ENCODE measurements around the gene RTKN. TPM values are rescaled to one million over a fixed set of nuclear protein-coding genes. Genes with fewer than 3 reads are reported as not detected.

RTKN gene
- total RNA-seq, 2 donors from 2014 or later = 3.1 to 4.8 TPM

DNA sequence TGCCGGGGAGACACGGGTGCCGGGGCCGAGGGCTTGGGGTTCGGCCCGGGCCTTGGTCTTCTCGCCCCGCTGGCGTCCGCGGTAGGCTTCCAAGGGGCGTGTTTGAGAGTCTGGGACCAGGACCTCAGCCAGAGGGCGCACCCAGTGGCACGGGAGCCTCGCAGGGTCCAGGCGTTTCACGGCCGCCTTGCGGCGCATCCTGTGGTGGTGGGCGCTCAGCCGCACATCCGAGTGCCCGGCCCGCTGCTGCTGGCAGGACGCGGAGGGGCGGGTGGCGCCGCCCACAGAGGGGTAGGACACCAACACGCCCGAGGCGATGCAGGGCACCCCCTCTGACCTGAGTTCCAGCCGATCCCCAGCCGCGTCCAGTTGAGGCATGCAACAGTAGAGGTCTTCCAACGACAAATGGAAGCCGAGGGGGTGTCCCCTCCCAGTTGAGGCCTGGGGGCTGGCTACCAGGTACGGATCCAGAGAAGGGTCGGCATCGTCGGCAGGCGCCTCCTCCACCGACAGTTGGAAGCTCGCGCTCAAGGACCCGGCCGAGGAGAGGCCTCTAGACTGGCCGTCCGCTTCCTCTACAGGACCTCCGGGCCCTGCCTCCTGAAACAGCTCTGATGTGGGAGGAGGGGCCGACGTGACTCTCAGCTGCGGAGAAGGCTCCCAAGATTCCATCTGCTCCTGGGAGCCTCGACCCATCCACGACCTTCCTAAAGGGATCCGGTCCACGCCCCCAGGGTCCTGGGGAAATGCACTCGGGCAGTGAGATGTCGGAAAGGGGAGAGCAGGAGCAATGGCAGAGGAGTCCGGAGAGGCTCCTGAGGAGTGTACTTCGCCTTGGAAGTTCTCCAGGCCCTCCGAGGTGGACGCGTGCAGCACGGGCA lies 26.6 kb downstream of the RTKN start:
- no peaks in the 10 kb centered on the region for H3K27me3 Mint-ChIP-seq (ENCODE audit: low read depth)

DNA sequence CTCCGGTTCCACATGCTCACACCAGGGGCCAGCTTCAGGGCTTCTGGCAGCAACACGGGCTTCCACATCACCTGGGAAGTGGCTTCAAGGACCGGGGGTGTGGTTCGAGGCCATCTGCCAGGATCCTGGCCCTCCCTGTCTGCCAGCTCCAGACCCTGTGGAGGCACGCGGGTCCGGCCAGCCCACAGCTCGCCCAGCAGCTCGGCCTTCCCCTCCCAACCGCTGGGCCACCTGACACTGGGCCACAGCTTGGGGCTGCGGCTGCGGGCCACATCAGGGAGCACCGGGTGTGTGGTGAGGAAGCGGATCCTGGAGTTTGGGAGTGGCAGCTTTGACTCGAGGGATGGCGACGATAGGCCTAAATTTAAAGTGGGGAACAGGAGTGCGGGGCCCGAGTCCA lies 27.3 kb downstream of the RTKN start:
- no peaks in the 10 kb centered on the region for H3K36me3 Mint-ChIP-seq (ENCODE audit: insufficient read depth in 2 of 2)
- H3K4me1 Mint-ChIP-seq (ENCODE audit: low read depth) = peaks cover 17% of the 10 kb centered on the region
- H3K4me3 Mint-ChIP-seq = peak overlapping the region; percentile 71 to 80
- no peaks in the 10 kb centered on the region for H3K9me3 Mint-ChIP-seq
- H3K27me3 Mint-ChIP-seq (ENCODE audit: low read depth) = peaks cover 1% of the 10 kb centered on the region
- no peak overlapping the region for H3K27ac Mint-ChIP-seq
- no peak for ATAC-seq (replicated peaks in 1 of 2)
- DNase-seq = no peak

More for the DNA sequence above, 26.6 kb downstream of the RTKN start:
- no peaks in the 10 kb centered on the region for H3K36me3 Mint-ChIP-seq (ENCODE audit: insufficient read depth in 2 of 2)
- DNase-seq (peak; percentile 43 to 53), ATAC-seq (replicated peaks in 1 of 2) (peak; percentile 68 to 77)
- H3K27ac Mint-ChIP-seq = no peak overlapping the region
- H3K9me3 Mint-ChIP-seq = no peaks in the 10 kb centered on the region
- peaks cover 22% of the 10 kb centered on the region for H3K4me1 Mint-ChIP-seq (ENCODE audit: low read depth)
- peak overlapping the region; percentile 71 to 80 for H3K4me3 Mint-ChIP-seq

- peaks cover 6% of the 10 kb centered on the region for H3K27me3 Mint-ChIP-seq (ENCODE audit: low read depth)
- no peaks in the 10 kb centered on the region for H3K9me3 Mint-ChIP-seq
- no peak overlapping the region for H3K4me3 Mint-ChIP-seq
- H3K27ac Mint-ChIP-seq = no peak overlapping the region
- H3K4me1 Mint-ChIP-seq (ENCODE audit: low read depth) = peaks cover 17% of the 10 kb centered on the region
- ATAC-seq (replicated peaks in 1 of 2) = no peak
- no peaks in the 10 kb centered on the region for H3K36me3 Mint-ChIP-seq (ENCODE audit: insufficient read depth in 2 of 2)
- DNase-seq = no peak
Measured at GRCh38 chr2:74413001-74413698, 28.6 kb downstream of the RTKN start.

GRCh38 chr2:74407682-74408081 lies 34.1 kb downstream of the RTKN start:
- no peak overlapping the region for H3K4me3 Mint-ChIP-seq
- H3K27me3 Mint-ChIP-seq (ENCODE audit: low read depth) = peaks cover 6% of the 10 kb centered on the region
- no peak overlapping the region for H3K27ac Mint-ChIP-seq
- no peaks in the 10 kb centered on the region for H3K9me3 Mint-ChIP-seq
- DNase-seq (no peak), ATAC-seq (replicated peaks in 1 of 2) (no peak)
- H3K36me3 Mint-ChIP-seq (ENCODE audit: insufficient read depth in 2 of 2) = no peaks in the 10 kb centered on the region
- H3K4me1 Mint-ChIP-seq (ENCODE audit: low read depth) = no peaks in the 10 kb centered on the region

GRCh38 chr2:74406035-74406434 lies 35.7 kb downstream of the RTKN start:
- no peak for DNase-seq
- Mint-ChIP-seq H3K4me1 (ENCODE audit: low read depth) (no peaks in the 10 kb centered on the region), H3K9me3 (no peaks in the 10 kb centered on the region), H3K4me3 (no peak overlapping the region), H3K27ac (no peak overlapping the region), H3K27me3 (ENCODE audit: low read depth) (peaks cover 6% of the 10 kb centered on the region), H3K36me3 (ENCODE audit: insufficient read depth in 2 of 2) (no peaks in the 10 kb centered on the region)
- no peak for ATAC-seq (replicated peaks in 1 of 2)

- DNase-seq = no peak
- no peaks in the 10 kb centered on the region for H3K4me1 Mint-ChIP-seq (ENCODE audit: low read depth)
- no peaks in the 10 kb centered on the region for H3K36me3 Mint-ChIP-seq (ENCODE audit: insufficient read depth in 2 of 2)
- no peak for ATAC-seq (replicated peaks in 1 of 2)
- no peak overlapping the region for H3K27ac Mint-ChIP-seq
- H3K27me3 Mint-ChIP-seq (ENCODE audit: low read depth) = no peaks in the 10 kb centered on the region
- H3K4me3 Mint-ChIP-seq = no peak overlapping the region
- no peaks in the 10 kb centered on the region for H3K9me3 Mint-ChIP-seq
Measured at GRCh38 chr2:74401891-74402290, 39.8 kb downstream of the RTKN start.

- no peaks in the 10 kb centered on the region for H3K36me3 Mint-ChIP-seq (ENCODE audit: insufficient read depth in 2 of 2)
- ATAC-seq (replicated peaks in 1 of 2) = peak; percentile 60 to 63
- H3K4me3 Mint-ChIP-seq = no peak overlapping the region
Measured at GRCh38 chr2:74399785-74400184, 42.0 kb downstream of the RTKN start.

DNA sequence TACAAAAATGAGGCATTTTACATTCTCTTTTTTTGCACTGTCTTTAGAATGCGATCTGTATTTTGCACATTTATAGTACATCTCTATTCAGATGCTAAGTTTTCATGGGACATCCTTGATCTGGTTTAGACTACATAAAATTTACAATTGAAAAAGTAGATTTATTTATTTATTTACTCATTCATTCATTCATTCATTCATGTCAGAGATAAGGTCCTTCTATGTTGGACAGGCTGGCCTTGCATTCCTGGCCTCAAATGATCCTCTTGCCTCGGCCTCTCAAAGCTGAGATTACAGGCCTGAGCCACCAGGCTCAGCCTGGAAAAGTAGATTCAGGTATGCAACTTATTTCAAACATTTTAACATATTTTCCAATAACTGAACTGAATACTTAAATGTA lies 45.6 kb downstream of the RTKN start:
- Mint-ChIP-seq H3K27me3 (ENCODE audit: low read depth) (no peaks in the 10 kb centered on the region), H3K36me3 (ENCODE audit: insufficient read depth in 2 of 2) (no peaks in the 10 kb centered on the region), H3K27ac (no peak overlapping the region), H3K9me3 (no peaks in the 10 kb centered on the region), H3K4me1 (ENCODE audit: low read depth) (no peaks in the 10 kb centered on the region), H3K4me3 (no peak overlapping the region)
- DNase-seq = no peak
- no peak for ATAC-seq (replicated peaks in 1 of 2)

More at GRCh38 chr2:74399785-74400184, 42.0 kb downstream of the RTKN start:
- DNase-seq = peak in 1 of 2 donors; percentile 36
- Mint-ChIP-seq H3K9me3 (no peaks in the 10 kb centered on the region), H3K27me3 (ENCODE audit: low read depth) (no peaks in the 10 kb centered on the region), H3K4me1 (ENCODE audit: low read depth) (no peaks in the 10 kb centered on the region), H3K27ac (no peak overlapping the region)

DNA sequence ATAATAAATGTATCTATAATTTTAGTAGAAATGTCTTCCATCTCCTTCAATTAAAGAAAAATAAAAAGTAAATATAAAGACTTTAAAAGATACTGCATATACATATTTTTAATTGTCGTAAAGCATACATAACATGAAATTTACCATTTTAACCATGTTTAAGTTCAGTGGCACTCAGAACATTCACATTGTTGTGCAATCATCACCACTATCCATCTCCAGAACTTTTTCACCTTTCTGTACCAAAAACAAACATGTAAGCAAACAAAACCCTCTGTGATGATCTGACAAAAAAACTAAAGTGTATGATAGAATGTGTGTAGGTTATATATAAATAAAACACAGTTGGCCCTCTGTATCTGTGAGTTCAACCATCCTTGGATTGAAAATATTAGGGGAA lies 48.2 kb downstream of the RTKN start:
- Mint-ChIP-seq H3K4me1 (ENCODE audit: low read depth) (no peaks in the 10 kb centered on the region), H3K27me3 (ENCODE audit: low read depth) (no peaks in the 10 kb centered on the region), H3K27ac (no peak overlapping the region), H3K4me3 (no peak overlapping the region), H3K36me3 (ENCODE audit: insufficient read depth in 2 of 2) (no peaks in the 10 kb centered on the region), H3K9me3 (no peaks in the 10 kb centered on the region)
- ATAC-seq (replicated peaks in 1 of 2) (no peak), DNase-seq (no peak)

- peak overlapping the region; percentile 91 to 92 for H3K4me3 Mint-ChIP-seq
Measured at GRCh38 chr2:74392449-74392743, 49.3 kb downstream of the RTKN start.

GRCh38 chr2:74391580-74392448 lies 49.9 kb downstream of the RTKN start:
- Mint-ChIP-seq H3K4me1 (ENCODE audit: low read depth) (no peaks in the 10 kb centered on the region), H3K27ac (peak overlapping the region; percentile 96), H3K27me3 (ENCODE audit: low read depth) (no peaks in the 10 kb centered on the region), H3K36me3 (ENCODE audit: insufficient read depth in 2 of 2) (no peaks in the 10 kb centered on the region), H3K9me3 (no peaks in the 10 kb centered on the region), H3K4me3 (peak overlapping the region; percentile 91 to 92)
- peak; percentile 74 to 78 for ATAC-seq (replicated peaks in 1 of 2)
- DNase-seq = peak; percentile 92 to 95

More at GRCh38 chr2:74392449-74392743, 49.3 kb downstream of the RTKN start:
- DNase-seq (no peak), ATAC-seq (replicated peaks in 1 of 2) (no peak)
- Mint-ChIP-seq H3K36me3 (ENCODE audit: insufficient read depth in 2 of 2) (no peaks in the 10 kb centered on the region), H3K27me3 (ENCODE audit: low read depth) (no peaks in the 10 kb centered on the region), H3K4me1 (ENCODE audit: low read depth) (no peaks in the 10 kb centered on the region), H3K27ac (peak overlapping the region; percentile 34), H3K9me3 (no peaks in the 10 kb centered on the region)

- H3K4me1 Mint-ChIP-seq (ENCODE audit: low read depth) = no peaks in the 10 kb centered on the region
- no peak for DNase-seq
Measured at GRCh38 chr2:74391209-74391579, 50.5 kb downstream of the RTKN start.

DNA sequence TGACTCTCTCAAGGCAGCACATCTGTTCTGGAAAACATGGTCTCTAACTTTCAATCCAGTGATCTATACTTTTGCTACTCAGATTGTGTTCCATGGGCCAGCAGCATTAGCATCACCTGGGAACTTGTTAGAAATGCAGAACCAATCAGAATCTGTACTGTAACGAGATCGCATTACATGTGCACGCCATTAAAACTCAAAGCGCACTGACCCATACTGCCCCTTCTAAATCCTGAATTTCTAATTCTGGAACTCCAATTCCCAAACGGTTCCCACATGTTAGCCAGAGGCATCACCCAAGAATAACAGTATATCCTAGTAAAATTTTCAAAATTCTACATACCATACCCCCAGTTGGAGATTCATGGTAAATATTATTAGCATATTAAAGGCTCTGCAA lies 51.1 kb downstream of the RTKN start:
- no peaks in the 10 kb centered on the region for H3K4me1 Mint-ChIP-seq (ENCODE audit: low read depth)
- no peak for ATAC-seq (replicated peaks in 1 of 2)
- no peaks in the 10 kb centered on the region for H3K36me3 Mint-ChIP-seq (ENCODE audit: insufficient read depth in 2 of 2)
- peak overlapping the region; percentile 91 to 92 for H3K4me3 Mint-ChIP-seq
- H3K27ac Mint-ChIP-seq = no peak overlapping the region
- no peak for DNase-seq
- no peaks in the 10 kb centered on the region for H3K27me3 Mint-ChIP-seq (ENCODE audit: low read depth)
- no peaks in the 10 kb centered on the region for H3K9me3 Mint-ChIP-seq

More at GRCh38 chr2:74391209-74391579, 50.5 kb downstream of the RTKN start:
- Mint-ChIP-seq H3K4me3 (peak overlapping the region; percentile 91 to 92), H3K36me3 (ENCODE audit: insufficient read depth in 2 of 2) (no peaks in the 10 kb centered on the region), H3K27ac (peak overlapping the region; percentile 51), H3K27me3 (ENCODE audit: low read depth) (no peaks in the 10 kb centered on the region), H3K9me3 (no peaks in the 10 kb centered on the region)
- peak; percentile 8 to 12 for ATAC-seq (replicated peaks in 1 of 2)
